Smooth muscle cell (in vitro differentiated cells): ENCODE results near the gene ADAM12. TPM values are rescaled to one million over a fixed set of nuclear protein-coding genes. Genes with fewer than 3 reads are reported as not detected.

Experiments
- DNase-seq: peaks from one replicate; lab custom pipeline; 2025; ENCODE audit not compliant: unreplicated experiment; lab: John Stamatoyannopoulos, UW
- H2AFZ ChIP-seq: fragments of 200-600 bp; sonication (generic); 2 replicates; pipeline ENCODE4 v1.6.0; 2016; ENCODE audit warnings: antibody characterized with exemption, low read depth, mild to moderate bottlenecking
- H3F3A ChIP-seq: fragments of 200-600 bp; sonication (generic); 2 replicates; pipeline ENCODE4 v1.6.0; 2017; ENCODE audit warnings: antibody characterized with exemption, low read depth
- H3K27ac ChIP-seq: fragments of 200-600 bp; sonication (generic); 2 replicates; pipeline ENCODE4 v1.5.1; 2016; ENCODE audit warnings: low read depth, mild to moderate bottlenecking
- H3K27me3 ChIP-seq: fragments of 200-600 bp; sonication (generic); 2 replicates; pipeline ENCODE4 v1.6.1; 2016; ENCODE audit warnings: low read depth, mild to moderate bottlenecking
- H3K36me3 ChIP-seq: fragments of 200-600 bp; sonication (generic); 2 replicates; pipeline ENCODE4 v1.5.1; 2016; ENCODE audit warnings: low read depth
- H3K4me1 ChIP-seq: fragments of 200-600 bp; sonication (generic); 2 replicates; pipeline ENCODE4 v1.5.1; 2016; ENCODE audit warnings: low read depth
- H3K4me2 ChIP-seq: fragments of 200-600 bp; sonication (generic); 2 replicates; pipeline ENCODE4 v1.6.0; 2016; ENCODE audit warnings: mild to moderate bottlenecking
- H3K4me3 ChIP-seq: fragments of 200-600 bp; sonication (generic); 2 replicates; pipeline ENCODE4 v1.5.1; 2016; ENCODE audit warnings: mild to moderate bottlenecking
- H3K79me2 ChIP-seq: fragments of 200-600 bp; sonication (generic); 2 replicates; pipeline ENCODE4 v1.6.0; 2016; ENCODE audit warnings: low read depth, mild to moderate bottlenecking
- H3K9ac ChIP-seq: fragments of 200-600 bp; sonication (generic); 2 replicates; pipeline ENCODE4 v1.6.0; 2016; ENCODE audit warnings: low read depth
- H3K9me3 ChIP-seq: fragments of 200-600 bp; sonication (generic); replicated peaks from 2 replicates; pipeline ENCODE4 v1.5.1; 2016; ENCODE audit warnings: low read depth
- H4K20me1 ChIP-seq: fragments of 200-600 bp; sonication (generic); 2 replicates; pipeline ENCODE4 v1.6.0; 2016; ENCODE audit warnings: low read depth
- CTCF ChIP-seq: fragments of 200-600 bp; sonication (generic); IDR thresholded peaks from 2 replicates; pipeline ENCODE4 v1.5.1; 2017; ENCODE audit warnings: borderline replicate concordance, mild to moderate bottlenecking, antibody characterized with exemption; ENCODE audit not compliant: insufficient read depth, poor library complexity, severe bottlenecking
- WGBS: methylation state at CpG from one replicate; pipeline ENCODE4 v1.1.7; 2016; ENCODE audit warnings: low lambda C conversion rate; 5-methylcytosine and 5-hydroxymethylcytosine counted together
- polyA plus RNA-seq: library from polyadenylated mRNA; unstranded; fragments of >200 nt; fragmentation: Nextera tagmentation; extraction: Ambion mirVana; gene quantifications from 2 replicates; pipeline ENCODE4 v1.2.1, GENCODE V29; 2016
- total RNA-seq: library from RNA; depleted of rRNA; stranded (reverse); fragments of >200 nt; gene quantifications from 2 replicates; pipeline ENCODE4 v1.2.3, GENCODE V29; 2014

Gene ADAM12
- total and polyA plus RNA-seq, 2 experiments from 2014 or later = 40.0 to 54.3 TPM

- no peak for TF ChIP-seq CTCF
- Histone ChIP-seq H3K4me3 (no peak overlapping the region), H4K20me1 (no peaks in the 10 kb centered on the region), H3K27me3 (no peaks in the 10 kb centered on the region), H3K79me2 (peaks cover 23% of the 10 kb centered on the region), H2AFZ (no peak overlapping the region), H3K9me3 (no peaks in the 10 kb centered on the region), H3K4me1 (peaks cover 6% of the 10 kb centered on the region), H3K27ac (peak overlapping the region; percentile 97), H3F3A (peaks cover 14% of the 10 kb centered on the region), H3K4me2 (no peak overlapping the region), H3K36me3 (no peaks in the 10 kb centered on the region), H3K9ac (no peak overlapping the region)
- WGBS = 97% methylated on average over 4 of the region's 4 CpGs
- DNase-seq = no peak
These were observed 142.8 kb downstream of the ADAM12 start for GRCh38 chr10:126245501-126245900.

GRCh38 chr10:126243971-126244370 is 144.3 kb downstream of the ADAM12 start:
- no peaks in the 10 kb centered on the region for H4K20me1 ChIP-seq
- peaks cover 36% of the 10 kb centered on the region for H3K79me2 ChIP-seq
- peaks cover 6% of the 10 kb centered on the region for H3K4me1 ChIP-seq
- WGBS = 51% methylated on average over 5 of the region's 5 CpGs
- no peak for TF ChIP-seq CTCF
- H3K36me3 ChIP-seq = no peaks in the 10 kb centered on the region
- H3K9ac ChIP-seq = peak overlapping the region; percentile 77
- DNase-seq = no peak
- no peak overlapping the region for H2AFZ ChIP-seq
- H3K27ac ChIP-seq = peak overlapping the region; percentile 97
- H3K4me2 ChIP-seq = peak overlapping the region; percentile 62
- peaks cover 14% of the 10 kb centered on the region for H3F3A ChIP-seq
- no peaks in the 10 kb centered on the region for H3K27me3 ChIP-seq
- no peaks in the 10 kb centered on the region for H3K9me3 ChIP-seq
- H3K4me3 ChIP-seq = no peak overlapping the region

GRCh38 chr10:126243306-126243705 is 145.0 kb downstream of the ADAM12 start:
- Histone ChIP-seq H3K4me3 (no peak overlapping the region), H3K36me3 (no peaks in the 10 kb centered on the region), H3K27ac (peak overlapping the region; percentile 97), H3K4me2 (peak overlapping the region; percentile 27), H4K20me1 (no peaks in the 10 kb centered on the region), H3F3A (peaks cover 14% of the 10 kb centered on the region), H3K9me3 (no peaks in the 10 kb centered on the region), H3K79me2 (peaks cover 37% of the 10 kb centered on the region), H2AFZ (no peak overlapping the region), H3K4me1 (peaks cover 6% of the 10 kb centered on the region), H3K9ac (peak overlapping the region; percentile 77), H3K27me3 (no peaks in the 10 kb centered on the region)
- no peak for TF ChIP-seq CTCF
- DNase-seq = no peak
